NCI-H1417 (cell line): Measurements from ENCODE around the gene CASZ1.

Experiments used
- DNase-seq, 3 experiments: peaks; one replicate each; lab custom pipeline; 2025; lab: John Stamatoyannopoulos, UW

CASZ1 gene

GRCh38 chr1:10821388-10821787 is 24.9 kb upstream of the CASZ1 start:
- no peak for DNase-seq

GRCh38 chr1:10820422-10820821 is 24.0 kb upstream of the CASZ1 start:
- DNase-seq, result no peak

GRCh38 chr1:10819198-10819901 is 22.9 kb upstream of the CASZ1 start:
- DNase-seq, result peak in 1 of 3 experiments; percentile 17

- DNase-seq, result no peak
These were observed 22.1 kb upstream of the CASZ1 start for GRCh38 chr1:10818262-10819197.

GRCh38 chr1:10816743-10817369 is 20.4 kb upstream of the CASZ1 start:
- no peak for DNase-seq

- no peak for DNase-seq
These were observed 19.8 kb upstream of the CASZ1 start for GRCh38 chr1:10816233-10816632.

- DNase-seq, result no peak
These were observed 19.4 kb upstream of the CASZ1 start for GRCh38 chr1:10815858-10816195.

GRCh38 chr1:10814976-10815857 is 18.8 kb upstream of the CASZ1 start:
- peak in 1 of 3 experiments; percentile 43 for DNase-seq

- no peak for DNase-seq
These were observed 17.9 kb upstream of the CASZ1 start for GRCh38 chr1:10814312-10814711.

- peak in 2 of 3 experiments; percentile 18 to 50 for DNase-seq
These were observed 17.4 kb upstream of the CASZ1 start for GRCh38 chr1:10813799-10814198.

- no peak for DNase-seq
These were observed 16.0 kb upstream of the CASZ1 start for GRCh38 chr1:10812387-10812915.

GRCh38 chr1:10808441-10808840 is 12.0 kb upstream of the CASZ1 start:
- no peak for DNase-seq

- no peak for DNase-seq
These were observed 10.5 kb upstream of the CASZ1 start for GRCh38 chr1:10806966-10807365.

GRCh38 chr1:10803971-10804820 is 7.8 kb upstream of the CASZ1 start:
- DNase-seq, result peak in 1 of 3 experiments; percentile 36

GRCh38 chr1:10802944-10803715 is 6.7 kb upstream of the CASZ1 start:
- DNase-seq, result no peak

GRCh38 chr1:10800778-10801177 is 4.3 kb upstream of the CASZ1 start:
- DNase-seq, result no peak

- peak in 1 of 3 experiments; percentile 25 for DNase-seq
These were observed 3.3 kb upstream of the CASZ1 start for GRCh38 chr1:10799726-10800125.

GRCh38 chr1:10795276-10796021 is 997 bp downstream of the CASZ1 start:
- DNase-seq, result peak; percentile 26 to 76 (median 72)

GRCh38 chr1:10794724-10795275 is 1.6 kb downstream of the CASZ1 start:
- DNase-seq, result peak; percentile 45 to 73 (median 72)
